Transverse colon (tissue), 4 donors: ENCODE data around the gene HES4.

Experiments
- EP300 ChIP-seq: sonication (generic); formaldehyde crosslinking; IDR thresholded peaks from one replicate; pipeline ENCODE4 v1.6.1; 2017; ENCODE audit warnings: antibody characterized with exemption, low read depth
- POLR2A ChIP-seq: fragments of 450-650 bp; IDR thresholded peaks from one replicate; pipeline ENCODE4 v1.6.1; 2016; ENCODE audit warnings: antibody characterized with exemption, mild to moderate bottlenecking, moderate library complexity
- POLR2AphosphoS5 ChIP-seq, 3 donors: sonication (generic); formaldehyde crosslinking; IDR thresholded peaks; one replicate each; pipeline ENCODE4 v1.6.1; 2016; ENCODE audit warnings: antibody characterized with exemption in 3 of 3
- TF ChIP-seq, protein P1 (sequence below), 5 experiments: fragments of 200-600 bp in 3 of 5; fragments of 450-650 bp in 2 of 5; sonication (generic) in 3 of 5; IDR thresholded peaks; 1 replicate in 2 of 5; 2 replicates in 3 of 5; pipeline ENCODE4 v1.5.1; 2016 to 2017; ENCODE audit warnings: antibody characterized with exemption in 5 of 5, inconsistent platforms in 3 of 5, mild to moderate bottlenecking in 2 of 5, moderate library complexity in 1 of 5

- TF ChIP-seq, protein P1, sequence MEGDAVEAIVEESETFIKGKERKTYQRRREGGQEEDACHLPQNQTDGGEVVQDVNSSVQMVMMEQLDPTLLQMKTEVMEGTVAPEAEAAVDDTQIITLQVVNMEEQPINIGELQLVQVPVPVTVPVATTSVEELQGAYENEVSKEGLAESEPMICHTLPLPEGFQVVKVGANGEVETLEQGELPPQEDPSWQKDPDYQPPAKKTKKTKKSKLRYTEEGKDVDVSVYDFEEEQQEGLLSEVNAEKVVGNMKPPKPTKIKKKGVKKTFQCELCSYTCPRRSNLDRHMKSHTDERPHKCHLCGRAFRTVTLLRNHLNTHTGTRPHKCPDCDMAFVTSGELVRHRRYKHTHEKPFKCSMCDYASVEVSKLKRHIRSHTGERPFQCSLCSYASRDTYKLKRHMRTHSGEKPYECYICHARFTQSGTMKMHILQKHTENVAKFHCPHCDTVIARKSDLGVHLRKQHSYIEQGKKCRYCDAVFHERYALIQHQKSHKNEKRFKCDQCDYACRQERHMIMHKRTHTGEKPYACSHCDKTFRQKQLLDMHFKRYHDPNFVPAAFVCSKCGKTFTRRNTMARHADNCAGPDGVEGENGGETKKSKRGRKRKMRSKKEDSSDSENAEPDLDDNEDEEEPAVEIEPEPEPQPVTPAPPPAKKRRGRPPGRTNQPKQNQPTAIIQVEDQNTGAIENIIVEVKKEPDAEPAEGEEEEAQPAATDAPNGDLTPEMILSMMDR (IDR thresholded peaks at IDR 0.05), result no peak
- no peak for TF ChIP-seq POLR2A
- TF ChIP-seq EP300, result no peak
- no peak for TF ChIP-seq POLR2AphosphoS5 (IDR thresholded peaks at IDR 0.05)
Measured at GRCh38 chr1:956636-957035, 43.3 kb downstream of the HES4 start.
